HG03432 (cell line): ENCODE results near the gene CFAP410.

Experiments
- ATAC-seq: cut with Tn5 transposase; IDR thresholded peaks from one replicate; pipeline ENCODE4 v1.9.1; 2021; ENCODE audit warnings: mild to moderate bottlenecking, moderate library complexity; ENCODE audit not compliant: unreplicated experiment

CFAP410 gene

DNA sequence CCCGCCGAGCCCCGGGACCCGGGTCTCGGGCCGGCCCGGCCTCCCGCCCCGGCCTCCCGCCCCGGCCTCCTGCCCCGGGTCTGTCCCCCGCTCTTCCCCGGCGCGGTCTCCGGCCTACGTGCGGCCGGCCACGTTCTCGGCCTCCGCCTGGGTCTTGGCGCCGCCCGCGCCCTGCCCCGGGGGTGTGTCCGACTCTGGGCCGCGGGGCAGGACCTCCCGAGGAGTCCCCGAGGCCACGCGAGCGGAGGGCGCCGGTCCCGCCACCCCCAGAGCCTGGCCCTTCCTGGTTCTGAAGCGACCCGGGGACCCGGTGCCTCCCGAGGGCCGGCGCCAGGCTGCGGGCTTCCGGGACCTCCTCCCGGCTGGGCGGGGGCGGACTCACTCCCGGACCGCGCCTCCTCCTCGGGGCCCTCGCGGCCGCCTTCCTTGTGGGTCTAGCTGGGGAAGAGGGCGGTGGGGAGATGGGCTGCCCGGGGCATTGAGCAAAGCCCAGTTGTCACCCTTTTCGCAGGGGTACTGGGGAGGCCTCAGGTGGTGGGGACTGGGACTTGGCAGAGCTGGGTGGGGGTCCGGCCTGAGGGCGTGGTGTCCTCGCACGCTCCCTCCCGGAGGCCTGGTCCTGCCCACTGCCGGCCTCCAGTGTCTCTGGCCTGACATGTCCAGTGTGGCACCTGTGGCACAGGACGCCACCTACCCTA, 38.8 kb downstream of the CFAP410 start:
- peak; percentile 28 for ATAC-seq

GRCh38 chr21:44299458-44300261, 39.5 kb downstream of the CFAP410 start, which contains the start of gene PFKL:
Gene PFKL, plus strand, starts transcription at chr21:44300053. Its CDS starts 53 bp downstream, at chr21:44300106.
- ATAC-seq, result peak; percentile 58

- ATAC-seq, result no peak
Measured at GRCh38 chr21:44299085-44299457, 40.1 kb downstream of the CFAP410 start.

- ATAC-seq, result no peak
Measured at GRCh38 chr21:44298301-44298700, 40.9 kb downstream of the CFAP410 start.

DNA sequence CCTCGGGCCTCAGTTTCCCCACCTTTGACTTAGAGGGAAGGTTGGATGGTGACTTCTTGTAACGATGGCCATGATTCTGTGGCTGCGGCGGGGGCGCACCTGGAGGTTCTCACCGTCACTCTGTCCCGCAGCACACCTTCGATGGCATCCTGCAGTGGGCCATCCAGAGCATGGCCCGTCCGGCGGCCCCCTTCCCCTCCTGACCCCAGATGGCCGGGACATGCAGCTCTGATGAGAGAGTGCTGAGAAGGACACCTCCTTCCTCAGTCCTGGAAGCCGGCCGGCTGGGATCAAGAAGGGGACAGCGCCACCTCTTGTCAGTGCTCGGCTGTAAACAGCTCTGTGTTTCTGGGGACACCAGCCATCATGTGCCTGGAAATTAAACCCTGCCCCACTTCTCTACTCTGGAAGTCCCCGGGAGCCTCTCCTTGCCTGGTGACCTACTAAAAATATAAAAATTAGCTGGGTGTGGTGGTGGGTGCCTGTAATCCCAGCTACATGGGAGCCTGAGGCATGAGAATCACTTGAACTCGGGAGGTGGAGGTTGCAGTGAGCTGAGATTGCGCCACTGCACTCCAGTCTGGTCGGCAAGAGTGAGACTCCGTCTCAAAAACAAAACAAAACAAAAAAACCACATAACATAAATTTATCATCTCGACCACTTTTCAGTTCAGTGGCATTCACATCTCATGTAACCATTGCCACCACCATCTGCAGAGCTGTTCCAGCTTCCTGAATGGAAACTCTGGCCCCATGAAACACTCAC, 41.5 kb downstream of the CFAP410 start:
- no peak for ATAC-seq

DNA sequence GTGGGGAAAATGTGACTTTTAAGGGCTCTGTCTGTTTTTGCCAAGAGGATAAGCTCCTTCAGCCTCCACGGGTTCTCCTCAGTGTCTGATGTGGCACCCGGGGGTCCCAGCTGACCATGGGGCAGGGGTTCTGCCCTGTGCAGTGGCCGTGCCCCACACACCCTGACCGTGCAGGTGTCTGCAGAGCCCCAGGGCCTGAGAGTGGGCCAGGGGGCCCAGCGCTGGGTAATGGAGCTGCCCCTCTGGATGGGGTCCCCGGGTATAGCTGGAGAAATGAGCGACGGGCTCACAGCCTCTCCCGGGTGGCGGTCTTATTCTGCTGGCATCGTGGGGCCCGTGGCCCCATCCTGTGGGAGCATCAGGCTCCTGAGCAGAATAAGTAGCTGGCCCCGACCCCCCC, 42.3 kb downstream of the CFAP410 start:
- ATAC-seq, result no peak

DNA sequence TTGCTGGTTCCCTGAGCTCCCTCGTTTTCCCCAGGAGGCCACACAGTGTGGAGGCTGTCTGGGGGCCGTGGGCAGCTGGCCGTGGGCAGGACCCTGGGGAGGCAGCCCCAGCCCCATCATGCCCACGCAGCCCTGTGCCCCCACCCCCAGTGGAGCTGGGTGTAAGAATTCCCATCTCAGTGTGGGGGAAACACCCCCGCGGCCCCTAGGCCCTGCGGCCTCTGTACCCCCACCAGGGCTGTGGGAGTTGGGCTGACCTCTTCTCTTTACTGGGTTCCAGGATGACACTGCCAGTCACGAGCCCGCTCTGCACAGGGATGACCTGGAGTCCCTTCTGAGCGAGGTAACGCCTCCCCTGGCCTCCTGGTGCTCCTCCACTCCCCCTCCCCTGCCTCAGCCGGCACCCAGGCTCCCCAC, 43.1 kb downstream of the CFAP410 start:
- no peak for ATAC-seq

GRCh38 chr21:44295646-44296045, 43.5 kb downstream of the CFAP410 start:
- ATAC-seq, result no peak

DNA sequence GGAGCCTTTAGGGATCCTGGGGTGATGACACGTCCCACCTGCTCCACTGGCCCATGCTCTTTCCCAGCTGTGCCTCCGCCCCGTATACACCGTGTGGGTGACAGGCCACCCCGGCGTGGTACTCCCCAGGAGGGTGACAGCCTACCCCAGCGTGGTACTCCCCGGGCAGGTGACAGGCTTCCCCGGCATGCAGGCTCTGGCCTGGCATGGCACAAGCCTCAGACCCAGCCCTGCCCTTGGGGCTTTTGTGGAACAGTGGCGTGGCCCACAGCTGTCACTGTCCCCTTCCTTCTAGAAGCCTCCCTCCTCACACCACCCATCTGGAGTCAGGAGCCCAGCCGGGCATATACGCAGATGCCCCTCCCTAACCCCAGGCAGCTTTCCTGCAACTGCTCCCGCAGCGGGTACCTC, 44.0 kb downstream of the CFAP410 start:
- no peak for ATAC-seq

- ATAC-seq, result no peak
Measured at GRCh38 chr21:44294391-44295162, 44.6 kb downstream of the CFAP410 start.

DNA sequence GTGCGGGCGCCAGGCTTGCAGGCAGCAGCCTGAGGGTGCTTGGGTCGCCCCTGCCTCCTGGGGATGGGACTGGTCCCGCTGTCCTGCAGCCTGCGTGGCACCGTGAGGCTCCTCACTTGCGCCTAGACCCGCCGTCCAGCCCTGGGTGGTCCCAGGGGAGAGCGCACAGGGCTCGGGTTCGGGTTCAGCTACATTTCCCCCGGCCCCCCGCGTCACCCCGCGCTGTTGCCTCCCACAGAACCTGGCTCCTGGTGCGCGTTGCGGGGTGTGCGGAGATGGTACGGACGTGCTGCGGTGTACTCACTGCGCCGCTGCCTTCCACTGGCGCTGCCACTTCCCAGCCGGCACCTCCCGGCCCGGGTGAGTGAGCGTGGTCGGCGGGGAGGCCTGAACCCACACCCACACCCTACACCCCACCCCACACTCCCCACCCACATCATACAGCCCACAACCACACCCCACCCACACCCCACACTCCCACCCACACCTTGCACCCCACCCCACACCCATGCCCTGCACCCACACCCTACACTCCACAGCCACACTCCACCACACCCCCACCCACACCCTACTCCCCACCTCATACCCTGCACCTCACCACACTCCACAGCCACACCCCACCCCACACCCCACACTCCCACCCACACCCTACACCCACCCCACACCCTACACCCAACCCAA, 45.5 kb downstream of the CFAP410 start:
- ATAC-seq, result no peak

- ATAC-seq, result no peak
Measured at GRCh38 chr21:44292812-44293195, 46.4 kb downstream of the CFAP410 start.

DNA sequence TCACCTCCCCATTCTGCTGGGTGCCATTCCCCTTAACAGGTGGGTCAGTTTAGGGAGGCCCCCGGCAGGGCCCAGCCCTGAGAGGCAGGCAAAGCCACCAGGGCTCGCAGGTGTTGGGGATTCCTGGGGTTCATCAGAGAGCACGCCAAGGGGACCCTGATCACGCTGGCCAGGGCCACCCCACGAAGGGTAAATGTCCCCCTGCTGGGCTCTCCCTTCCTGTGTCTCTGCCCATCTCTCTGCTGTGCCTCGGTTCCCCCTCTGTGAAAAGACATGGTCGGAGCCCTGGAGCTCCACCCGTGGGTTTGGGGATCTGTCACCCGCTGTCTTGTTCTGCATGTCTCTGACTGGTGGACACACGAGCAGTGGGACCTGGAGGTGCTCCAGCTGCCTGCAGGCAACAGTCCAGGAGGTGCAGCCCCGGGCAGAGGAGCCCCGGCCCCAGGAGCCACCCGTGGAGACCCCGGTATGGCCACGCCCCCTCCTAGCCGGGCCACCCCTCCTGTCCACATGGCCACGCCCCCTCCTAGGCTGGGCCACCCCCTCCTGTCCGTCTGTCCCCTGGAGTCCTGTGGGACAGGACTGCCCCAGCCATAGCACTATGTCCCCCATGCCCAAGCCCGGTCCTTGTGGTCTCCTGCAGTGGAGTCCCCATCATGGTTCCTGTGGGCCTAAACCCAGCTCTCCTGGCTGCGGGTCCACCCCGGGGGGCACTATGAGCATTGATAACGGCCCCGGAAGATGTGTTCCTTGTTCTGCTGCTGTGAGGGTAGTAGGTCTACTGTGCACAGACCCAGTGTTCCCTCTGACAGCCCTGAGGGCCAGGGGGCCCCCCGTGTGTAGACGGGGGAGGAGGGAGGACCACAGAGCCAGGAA, 47.0 kb downstream of the CFAP410 start:
- no peak for ATAC-seq

DNA sequence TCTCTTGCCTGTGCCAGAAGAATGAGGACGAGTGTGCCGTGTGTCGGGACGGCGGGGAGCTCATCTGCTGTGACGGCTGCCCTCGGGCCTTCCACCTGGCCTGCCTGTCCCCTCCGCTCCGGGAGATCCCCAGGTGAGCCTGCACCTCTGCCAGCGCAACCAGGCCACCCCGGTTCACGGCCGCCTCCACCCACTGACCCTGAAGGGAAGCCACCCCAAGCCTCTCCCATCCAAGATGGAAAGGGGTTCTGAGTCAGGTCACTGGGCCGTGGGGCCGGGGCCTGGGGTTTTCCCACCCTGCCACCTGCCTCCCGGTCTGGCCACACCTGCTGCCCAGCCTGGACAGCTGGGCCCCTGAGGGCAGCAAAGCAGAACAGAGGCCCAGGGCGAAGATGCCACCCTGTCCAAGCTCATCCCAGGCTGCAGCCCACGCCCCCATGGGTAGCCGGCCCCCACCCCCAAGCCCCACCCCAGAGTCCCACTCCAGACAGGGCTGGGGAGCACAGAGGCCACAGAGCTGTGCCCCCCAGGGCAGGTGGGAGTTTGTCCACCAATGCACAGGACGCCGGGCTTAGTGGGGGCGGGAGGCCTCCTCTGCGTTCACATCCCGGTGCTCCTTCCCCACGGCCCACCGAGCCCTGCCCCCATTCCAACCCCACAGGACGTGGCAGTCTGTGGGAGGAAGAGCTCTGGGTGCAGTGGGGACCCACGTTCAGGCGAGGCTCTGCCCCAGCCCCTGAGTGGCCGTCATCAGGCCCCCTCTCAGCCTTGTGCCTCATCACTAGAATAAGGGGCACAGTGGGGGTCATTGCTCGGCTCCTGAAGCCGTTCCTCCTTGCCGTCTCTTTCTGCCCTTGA, 47.9 kb downstream of the CFAP410 start:
- ATAC-seq, result no peak

- no peak for ATAC-seq
Measured at GRCh38 chr21:44290327-44291077, 48.7 kb downstream of the CFAP410 start.

DNA sequence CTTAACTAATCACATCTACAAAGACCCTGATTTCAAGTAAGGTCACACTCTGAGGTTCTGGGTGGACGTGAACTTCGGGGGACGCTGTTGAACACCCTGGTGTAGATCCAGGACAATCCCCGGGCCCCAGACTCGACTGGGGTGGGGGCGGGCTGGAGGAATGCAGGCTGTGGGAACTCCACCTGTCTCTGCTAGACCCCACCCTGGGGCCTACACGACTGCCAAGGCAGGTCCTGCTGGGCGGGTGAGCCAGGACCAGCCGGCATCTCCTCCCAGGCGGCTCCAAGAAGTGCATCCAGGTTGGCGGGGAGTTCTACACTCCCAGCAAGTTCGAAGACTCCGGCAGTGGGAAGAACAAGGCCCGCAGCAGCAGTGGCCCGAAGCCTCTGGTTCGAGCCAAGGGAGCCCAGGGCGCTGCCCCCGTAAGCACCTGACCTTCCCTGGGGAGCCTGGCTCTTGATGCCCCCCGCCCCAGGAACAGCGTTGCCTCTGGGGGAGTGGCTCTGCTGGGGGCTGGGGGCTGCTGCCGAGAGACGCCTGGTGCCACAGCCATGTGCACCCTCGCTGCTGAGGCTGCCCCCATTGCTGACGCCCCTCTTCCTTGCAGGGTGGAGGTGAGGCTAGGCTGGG, 49.7 kb downstream of the CFAP410 start:
- no peak for ATAC-seq
